Prostate gland (tissue), 2 donors: ENCODE data around the gene APOL4. TPM values are rescaled to one million over a fixed set of nuclear protein-coding genes. Genes with fewer than 3 reads are reported as not detected.
A peak's percentile ranks its signal among the peaks of the same experiment; 100 is the strongest.
"Not testable (repeated sequence)": the region's sequence is repeated elsewhere in the genome, so short reads cannot be mapped to it uniquely, and the experiment has no call there.

Experiments
- DNase-seq: peaks from one replicate; pipeline ENCODE4 v3.0.0-alpha.2; 2019; ENCODE audit warnings: low spot score
- H3K27ac ChIP-seq, 2 donors: fragments of 200-600 bp; sonication (generic); 2 replicates each; pipeline ENCODE4 v1.5.1; 2017 to 2019
- H3K27me3 ChIP-seq: fragments of 200-600 bp; sonication (generic); replicated peaks from 2 replicates; pipeline ENCODE4 v1.5.1; 2019; ENCODE audit not compliant: insufficient read depth
- H3K36me3 ChIP-seq, 2 donors: fragments of 200-600 bp; sonication (generic); 1 replicate in 1 of 2; 2 replicates in 1 of 2; pipeline versions ENCODE4 v1.5.1 to v1.8.1; 2017 to 2019
- H3K4me1 ChIP-seq: fragments of 200-600 bp; sonication (generic); replicated peaks from 2 replicates; pipeline ENCODE4 v1.5.1; 2019
- H3K4me3 ChIP-seq, 2 donors: fragments of 200-600 bp; sonication (generic); 2 replicates each; pipeline ENCODE4 v1.5.1; 2017 to 2019
- H3K9me3 ChIP-seq: fragments of 200-600 bp; sonication (generic); 2 replicates; pipeline ENCODE4 v1.5.1; 2017
- POLR2A ChIP-seq: fragments of 450-650 bp; IDR thresholded peaks from one replicate; pipeline ENCODE4 v1.6.1; 2016; ENCODE audit warnings: antibody characterized with exemption, mild to moderate bottlenecking
- POLR2AphosphoS5 ChIP-seq: sonication (generic); formaldehyde crosslinking; IDR thresholded peaks from one replicate; pipeline ENCODE4 v1.6.1; 2017; ENCODE audit warnings: antibody characterized with exemption
- WGBS: methylation state at CpG from one replicate; pipeline ENCODE4 v1.1.5; 2018; 5-methylcytosine and 5-hydroxymethylcytosine counted together
- intact Hi-C: fragments of 100-400 bp; cut with DNase I; formaldehyde crosslinking; loops from one replicate; pipeline ENCODE4 v1.14.2; 2022
- total RNA-seq, 2 donors: library from RNA; depleted of rRNA; stranded (reverse); fragments of >200 nt; gene quantifications; one replicate each; pipeline ENCODE4 v1.1.0, GENCODE V29; 2016
- TF ChIP-seq, protein P1 (sequence below), 4 experiments: fragments of 200-600 bp in 2 of 4; fragments of 450-650 bp in 2 of 4; sonication (generic) in 2 of 4; IDR thresholded peaks; 1 replicate in 3 of 4; 2 replicates in 1 of 4; pipeline ENCODE4 v1.5.1; 2016 to 2019; ENCODE audit warnings: antibody characterized with exemption in 4 of 4, mild to moderate bottlenecking in 2 of 4, moderate library complexity in 2 of 4

Gene APOL4, protein sequence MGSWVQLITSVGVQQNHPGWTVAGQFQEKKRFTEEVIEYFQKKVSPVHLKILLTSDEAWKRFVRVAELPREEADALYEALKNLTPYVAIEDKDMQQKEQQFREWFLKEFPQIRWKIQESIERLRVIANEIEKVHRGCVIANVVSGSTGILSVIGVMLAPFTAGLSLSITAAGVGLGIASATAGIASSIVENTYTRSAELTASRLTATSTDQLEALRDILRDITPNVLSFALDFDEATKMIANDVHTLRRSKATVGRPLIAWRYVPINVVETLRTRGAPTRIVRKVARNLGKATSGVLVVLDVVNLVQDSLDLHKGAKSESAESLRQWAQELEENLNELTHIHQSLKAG
- total RNA-seq: 10 to 100 TPM; 13.6 to 25.5 TPM

GRCh38 chr22:36201630-36202319 lies at the start of gene APOL4:
Gene APOL4 (minus strand): TSS chr22:36201809. CDS start chr22:36201734, 75 bp downstream.
- Histone ChIP-seq H3K36me3 (no peaks in the 10 kb centered on the region), H3K9me3 (no peaks in the 10 kb centered on the region), H3K4me3 (peak within 1 kb of the TSS in 1 of 2 donors; percentile 2), H3K27ac (peak within 1 kb of the TSS; percentile 62 to 68), H3K4me1 (peaks cover 8% of the 10 kb centered on the region), H3K27me3 (no peaks in the 10 kb centered on the region)
- peak; percentile 24 for TF ChIP-seq POLR2AphosphoS5
- TF ChIP-seq, protein P1, sequence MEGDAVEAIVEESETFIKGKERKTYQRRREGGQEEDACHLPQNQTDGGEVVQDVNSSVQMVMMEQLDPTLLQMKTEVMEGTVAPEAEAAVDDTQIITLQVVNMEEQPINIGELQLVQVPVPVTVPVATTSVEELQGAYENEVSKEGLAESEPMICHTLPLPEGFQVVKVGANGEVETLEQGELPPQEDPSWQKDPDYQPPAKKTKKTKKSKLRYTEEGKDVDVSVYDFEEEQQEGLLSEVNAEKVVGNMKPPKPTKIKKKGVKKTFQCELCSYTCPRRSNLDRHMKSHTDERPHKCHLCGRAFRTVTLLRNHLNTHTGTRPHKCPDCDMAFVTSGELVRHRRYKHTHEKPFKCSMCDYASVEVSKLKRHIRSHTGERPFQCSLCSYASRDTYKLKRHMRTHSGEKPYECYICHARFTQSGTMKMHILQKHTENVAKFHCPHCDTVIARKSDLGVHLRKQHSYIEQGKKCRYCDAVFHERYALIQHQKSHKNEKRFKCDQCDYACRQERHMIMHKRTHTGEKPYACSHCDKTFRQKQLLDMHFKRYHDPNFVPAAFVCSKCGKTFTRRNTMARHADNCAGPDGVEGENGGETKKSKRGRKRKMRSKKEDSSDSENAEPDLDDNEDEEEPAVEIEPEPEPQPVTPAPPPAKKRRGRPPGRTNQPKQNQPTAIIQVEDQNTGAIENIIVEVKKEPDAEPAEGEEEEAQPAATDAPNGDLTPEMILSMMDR (IDR thresholded peaks at IDR 0.05): no peak
- no peak for TF ChIP-seq POLR2A
- intact Hi-C loops: no loop called here
- DNase-seq: no peak
- 28% methylated on average over 11 of the region's 13 CpGs for WGBS

- DNase-seq, H3K36me3 ChIP-seq, H3K9me3 ChIP-seq, H3K27me3 ChIP-seq, H3K27ac ChIP-seq, H3K4me1 ChIP-seq, intact Hi-C loops, H3K4me3 ChIP-seq: not testable (repeated sequence)
- 76% methylated on average over 24 of the region's 24 CpGs for WGBS
These were observed 48.8 kb upstream of the APOL4 start for GRCh38 chr22:36250292-36250960.

DNA sequence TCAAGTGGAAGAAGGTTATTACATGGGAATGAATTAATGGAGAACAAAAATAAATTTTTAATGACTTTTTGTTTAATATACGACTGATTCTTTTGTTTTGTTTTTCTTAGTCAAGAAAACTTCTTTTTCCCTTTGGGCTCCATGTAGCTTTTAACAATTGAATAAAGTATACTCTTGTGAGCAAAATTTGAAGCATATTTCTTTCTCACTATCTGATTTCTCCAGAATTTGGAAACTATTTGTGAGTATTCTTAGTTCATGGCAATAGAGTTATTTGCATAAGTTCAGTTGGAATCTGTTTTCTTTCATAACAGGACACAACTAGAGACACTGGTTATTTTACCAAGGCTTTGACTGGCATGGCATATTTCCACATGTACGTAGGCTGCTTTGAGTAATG lies 47.6 kb upstream of the APOL4 start:
- no peaks in the 10 kb centered on the region for H3K36me3 ChIP-seq
- H3K4me3 ChIP-seq: no peak overlapping the region
- no peak for TF ChIP-seq POLR2AphosphoS5
- no peak for TF ChIP-seq POLR2A
- TF ChIP-seq, protein P1 (IDR thresholded peaks at IDR 0.05): no peak
- no peaks in the 10 kb centered on the region for H3K9me3 ChIP-seq
- no peaks in the 10 kb centered on the region for H3K4me1 ChIP-seq
- H3K27me3 ChIP-seq: no peaks in the 10 kb centered on the region
- DNase-seq: no peak
- no peak overlapping the region for H3K27ac ChIP-seq
- 91% methylated on average over 2 of the region's 2 CpGs for WGBS
- intact Hi-C loops: no loop called here

DNA sequence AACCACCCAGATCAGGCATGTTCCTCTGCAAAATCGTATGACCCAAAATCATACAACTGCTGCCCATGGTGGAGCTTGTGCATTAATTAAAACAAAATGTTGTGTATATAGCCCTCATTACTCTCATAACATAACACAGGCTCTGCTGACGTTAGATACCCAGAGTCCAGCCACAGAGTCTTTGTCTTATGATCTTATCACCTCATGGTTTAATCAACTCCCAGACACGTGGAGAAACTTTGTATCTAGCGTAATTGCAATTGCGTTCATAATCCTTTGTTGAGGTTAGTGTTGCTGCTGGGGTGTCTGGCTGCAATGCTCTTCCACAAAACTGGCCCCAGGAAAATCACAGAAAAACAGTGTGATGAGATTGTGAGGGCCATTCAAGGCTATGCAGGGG lies 46.3 kb upstream of the APOL4 start:
- H3K27me3 ChIP-seq: no peaks in the 10 kb centered on the region
- H3K4me3 ChIP-seq: no peak overlapping the region
- no peak overlapping the region for H3K27ac ChIP-seq
- WGBS: 74% methylated on average over 5 of the region's 5 CpGs
- no peak for DNase-seq
- TF ChIP-seq POLR2A (no peak), POLR2AphosphoS5 (no peak)
- TF ChIP-seq, protein P1 (IDR thresholded peaks at IDR 0.05): no peak
- H3K9me3 ChIP-seq: no peaks in the 10 kb centered on the region
- no peaks in the 10 kb centered on the region for H3K4me1 ChIP-seq
- intact Hi-C loops: no loop called here
- no peaks in the 10 kb centered on the region for H3K36me3 ChIP-seq

DNA sequence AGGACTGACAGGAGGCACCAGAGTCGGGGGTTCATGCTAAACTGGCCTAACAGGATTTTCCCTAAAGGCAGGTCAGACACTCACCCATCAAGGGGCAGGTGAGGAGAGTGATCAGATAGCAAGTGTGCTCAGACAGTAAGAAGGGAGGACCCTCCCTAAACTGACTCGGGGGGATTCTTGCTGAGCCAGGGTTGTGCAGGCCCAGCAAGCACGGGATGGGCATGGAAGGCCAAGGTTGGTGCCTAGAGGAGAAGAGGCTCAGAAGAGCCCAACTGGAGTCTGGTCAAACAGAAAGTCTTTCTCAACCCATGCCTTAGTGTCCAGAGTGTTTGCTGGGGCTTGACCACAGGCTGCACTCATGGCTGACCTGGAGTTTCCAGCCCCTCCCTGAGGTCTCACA lies 45.1 kb upstream of the APOL4 start:
- intact Hi-C loops: no loop called here
- DNase-seq: no peak
- Histone ChIP-seq H3K9me3 (no peaks in the 10 kb centered on the region), H3K27me3 (no peaks in the 10 kb centered on the region), H3K27ac (no peak overlapping the region), H3K36me3 (no peaks in the 10 kb centered on the region), H3K4me1 (no peaks in the 10 kb centered on the region), H3K4me3 (no peak overlapping the region)
- 42% methylated on average over 3 of the region's 3 CpGs for WGBS
- TF ChIP-seq, protein P1 (IDR thresholded peaks at IDR 0.05): no peak
- no peak for TF ChIP-seq POLR2AphosphoS5
- TF ChIP-seq POLR2A: no peak
